C4-2B (cell line): ENCODE measurements around the gene ERI2.

Experiments
- ZFX ChIP-seq: fragments of 450-650 bp; IDR thresholded peaks from 2 replicates; pipeline ENCODE4 v1.6.1; 2017
- TF ChIP-seq, protein P1 (sequence below): fragments of 450-650 bp; conservative IDR thresholded peaks from 2 replicates; pipeline ENCODE4 v1.5.1; 2017; ENCODE audit warnings: mild to moderate bottlenecking

- TF ChIP-seq, protein P1, sequence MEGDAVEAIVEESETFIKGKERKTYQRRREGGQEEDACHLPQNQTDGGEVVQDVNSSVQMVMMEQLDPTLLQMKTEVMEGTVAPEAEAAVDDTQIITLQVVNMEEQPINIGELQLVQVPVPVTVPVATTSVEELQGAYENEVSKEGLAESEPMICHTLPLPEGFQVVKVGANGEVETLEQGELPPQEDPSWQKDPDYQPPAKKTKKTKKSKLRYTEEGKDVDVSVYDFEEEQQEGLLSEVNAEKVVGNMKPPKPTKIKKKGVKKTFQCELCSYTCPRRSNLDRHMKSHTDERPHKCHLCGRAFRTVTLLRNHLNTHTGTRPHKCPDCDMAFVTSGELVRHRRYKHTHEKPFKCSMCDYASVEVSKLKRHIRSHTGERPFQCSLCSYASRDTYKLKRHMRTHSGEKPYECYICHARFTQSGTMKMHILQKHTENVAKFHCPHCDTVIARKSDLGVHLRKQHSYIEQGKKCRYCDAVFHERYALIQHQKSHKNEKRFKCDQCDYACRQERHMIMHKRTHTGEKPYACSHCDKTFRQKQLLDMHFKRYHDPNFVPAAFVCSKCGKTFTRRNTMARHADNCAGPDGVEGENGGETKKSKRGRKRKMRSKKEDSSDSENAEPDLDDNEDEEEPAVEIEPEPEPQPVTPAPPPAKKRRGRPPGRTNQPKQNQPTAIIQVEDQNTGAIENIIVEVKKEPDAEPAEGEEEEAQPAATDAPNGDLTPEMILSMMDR, result no peak
- no peak for TF ChIP-seq ZFX
Measured at GRCh38 chr16:20803192-20803560, 3.1 kb downstream of the ERI2 start.
